Activated T-cell treated with anti-CD3 and anti-CD28 coated beads, Interleukin-2, amount 50 U/mL, for 48 hours (primary cell): Measurements from ENCODE around the gene SSH3.
"Not testable (repeated sequence)": the region's sequence is repeated elsewhere in the genome, so short reads cannot be mapped to it uniquely, and the experiment has no call there.

Experiments used
- DNase-seq, 2 experiments: peaks; one replicate each; pipeline ENCODE4 v3.0.0-alpha.2; 2020

The SSH3 gene

DNA sequence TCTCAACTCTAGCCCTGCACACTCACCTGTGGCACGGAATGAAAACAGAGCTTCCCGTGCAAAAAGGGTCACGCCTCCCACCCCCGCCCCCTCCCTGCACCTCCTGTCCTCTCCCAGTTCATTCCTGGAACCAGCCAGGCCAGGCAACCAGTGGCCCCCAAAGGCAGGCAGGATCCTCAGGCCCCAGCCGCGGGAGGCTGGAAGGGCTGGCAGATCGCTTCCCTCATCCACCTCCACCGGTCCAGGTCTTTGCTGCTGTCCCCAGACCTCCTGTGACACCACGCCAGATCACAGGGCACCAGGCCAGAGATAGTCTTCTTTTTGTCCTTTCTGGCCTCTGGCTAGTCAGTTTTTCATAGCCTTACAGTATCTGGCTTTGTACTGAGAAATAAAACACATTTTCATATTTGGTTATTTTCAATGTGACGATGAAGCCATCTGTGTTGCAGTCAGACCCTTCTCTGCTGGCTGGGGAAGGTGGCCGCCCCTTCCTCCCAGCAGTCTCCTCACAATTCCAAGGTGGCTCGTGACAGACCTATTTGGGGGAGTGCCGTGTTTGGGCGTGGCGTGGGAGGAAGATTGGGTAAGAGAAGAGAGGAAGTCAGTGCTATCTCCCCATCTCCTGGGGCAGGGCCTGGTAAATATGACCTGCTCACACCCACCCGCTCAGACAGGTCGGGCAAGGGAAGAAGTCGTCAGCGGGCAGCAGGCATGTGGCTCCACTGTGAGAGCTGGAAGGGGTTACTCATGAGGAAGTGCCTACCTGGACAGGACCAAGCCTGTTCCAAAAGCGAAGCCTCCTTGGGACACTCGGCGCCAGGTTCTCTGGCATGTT lies 9.1 kb downstream of the SSH3 start:
- peak in 1 of 2 experiments; percentile 46 for DNase-seq

GRCh38 chr11:67313125-67313890 lies 10.0 kb downstream of the SSH3 start:
- DNase-seq = no peak

DNA sequence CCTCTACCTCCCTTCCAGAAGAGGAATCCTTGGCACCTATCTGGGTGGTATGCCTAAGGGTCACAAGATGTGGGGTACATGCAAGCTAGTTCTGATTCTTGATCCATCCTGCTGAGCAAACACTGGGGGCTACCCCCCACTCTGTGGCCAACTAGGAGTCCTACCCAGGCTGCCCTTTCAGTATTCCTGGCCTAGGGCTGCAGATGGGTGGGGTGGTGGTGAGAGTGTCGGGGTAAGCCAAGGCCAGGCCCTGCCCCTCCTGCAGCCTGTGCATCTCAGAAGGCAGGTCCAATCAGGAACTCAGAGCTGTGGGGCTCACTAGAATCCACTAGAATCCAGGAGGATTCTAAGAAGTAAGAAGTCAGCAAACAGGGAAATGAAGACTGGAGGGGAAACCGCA lies 10.9 kb downstream of the SSH3 start:
- no peak for DNase-seq

GRCh38 chr11:67315325-67315909 lies 12.1 kb downstream of the SSH3 start:
- DNase-seq = no peak

DNA sequence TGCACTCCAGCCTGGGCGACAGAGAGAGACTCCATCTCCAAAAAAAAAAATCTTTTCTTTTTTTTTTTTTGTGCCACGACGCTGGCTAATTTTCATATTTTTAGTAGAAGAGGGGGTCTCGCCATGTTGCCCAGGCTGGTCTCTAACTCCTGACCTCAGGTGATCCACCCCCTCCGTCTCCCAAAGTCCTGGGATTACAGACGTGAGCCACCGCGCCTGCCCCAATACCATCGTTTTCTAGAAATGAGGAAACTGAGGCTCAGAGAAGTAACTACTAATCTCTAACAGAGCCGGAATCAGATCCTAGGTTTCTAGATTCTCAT lies 13.5 kb downstream of the SSH3 start:
- DNase-seq = no peak

- peak; percentile 99 to 100 for DNase-seq
Observed at GRCh38 chr11:67317205-67317887, 14.0 kb downstream of the SSH3 start.

DNA sequence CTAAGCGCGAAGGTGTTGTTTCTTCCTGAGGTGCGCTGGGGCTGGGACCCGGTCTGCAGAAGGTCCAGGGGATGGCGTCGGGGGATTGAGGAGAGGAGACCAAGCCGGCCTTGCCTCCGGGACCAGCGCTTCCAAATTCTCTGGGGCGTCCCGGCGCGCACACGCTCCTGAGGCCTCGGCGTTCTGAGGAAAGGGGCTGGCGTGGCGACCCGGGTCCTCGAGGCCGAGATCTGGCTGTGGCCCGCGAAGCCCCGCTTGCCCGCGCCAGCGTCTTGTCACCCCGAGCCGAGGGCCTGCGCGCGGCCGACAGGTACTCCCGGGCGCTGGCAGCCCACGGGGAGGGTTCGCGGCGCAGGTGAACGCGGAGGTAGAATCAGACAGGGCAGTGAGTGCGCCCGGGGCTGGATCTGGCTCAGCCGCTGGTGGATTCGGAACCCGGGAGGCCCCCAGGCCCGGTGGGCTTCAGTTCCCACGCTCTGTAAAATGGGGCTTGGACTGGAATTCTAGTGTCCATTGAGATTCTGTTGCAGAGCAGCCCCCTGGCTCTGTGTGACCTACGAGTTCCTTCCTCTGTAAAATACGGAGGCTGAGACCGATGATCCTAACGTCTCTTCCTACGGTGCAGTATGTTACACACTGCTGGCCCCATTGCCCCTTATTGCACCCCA lies 14.7 kb downstream of the SSH3 start:
- DNase-seq = no peak

DNA sequence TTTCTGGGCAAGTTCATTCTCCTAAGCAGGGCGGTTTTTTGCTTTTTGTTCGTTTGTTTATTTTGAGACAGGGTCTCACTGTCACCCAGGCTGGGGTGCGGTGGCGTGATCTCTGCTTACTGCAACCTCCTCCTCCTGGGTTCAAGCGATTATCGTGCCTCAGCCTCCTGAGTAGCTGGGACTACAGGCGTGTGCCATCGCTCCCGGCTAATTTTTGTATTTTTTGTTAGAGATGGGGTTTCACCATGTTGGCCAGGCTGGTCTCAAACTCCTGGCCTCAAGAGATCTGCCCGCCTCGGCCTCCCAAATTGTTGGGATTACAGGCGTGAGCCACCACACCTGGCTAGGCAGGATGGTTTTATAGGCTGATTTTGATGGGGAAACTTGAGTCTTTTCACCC lies 15.5 kb downstream of the SSH3 start:
- DNase-seq = not testable (repeated sequence)

- DNase-seq = no peak
Observed at GRCh38 chr11:67320011-67320410, 16.7 kb downstream of the SSH3 start.

DNA sequence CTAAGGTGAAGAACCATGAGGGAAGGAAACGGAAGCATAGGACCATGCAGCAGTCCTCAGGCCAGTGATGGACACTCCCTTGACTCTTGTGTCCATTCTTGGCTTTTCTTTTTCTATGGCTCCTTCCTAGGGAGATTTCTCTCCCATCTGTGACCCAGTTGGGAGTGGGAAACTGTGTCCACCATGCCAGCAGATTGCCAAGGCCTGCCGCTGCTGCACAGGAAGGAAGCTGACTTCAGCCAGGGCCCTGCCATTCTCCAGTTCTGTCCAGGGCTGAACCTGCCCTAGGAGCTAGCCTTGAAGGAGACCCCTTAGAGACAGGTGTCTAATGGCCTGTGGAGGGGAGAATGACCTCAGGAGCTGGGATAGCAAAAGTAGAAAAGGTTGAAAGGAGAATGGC lies 17.4 kb downstream of the SSH3 start:
- DNase-seq = no peak

DNA sequence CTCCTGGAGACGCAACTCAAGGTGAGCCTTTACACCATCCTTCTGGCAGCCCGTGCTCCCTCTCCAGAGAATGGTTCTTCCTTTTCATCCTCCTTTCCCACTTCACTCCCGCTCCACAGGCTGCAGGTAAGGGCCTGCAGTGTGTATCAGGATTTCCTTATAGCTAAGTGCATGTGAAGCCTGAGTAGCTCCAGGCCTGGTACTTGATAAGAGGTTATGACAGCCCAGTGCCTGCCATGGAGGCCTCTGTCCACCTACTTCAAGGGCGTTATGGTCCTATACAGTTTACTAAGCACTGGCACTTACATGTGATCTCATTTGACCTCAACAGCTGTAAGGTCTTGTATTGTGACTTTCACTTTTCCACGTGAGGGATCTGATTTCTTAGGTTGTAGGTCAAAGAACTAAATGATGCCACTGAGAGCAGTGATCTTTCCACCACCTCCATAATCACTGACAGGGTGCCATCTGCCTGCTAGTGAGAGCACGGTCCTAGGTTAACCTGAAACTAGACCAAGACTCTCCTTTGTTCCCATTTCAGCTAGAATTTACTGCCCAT lies 18.1 kb downstream of the SSH3 start:
- DNase-seq = no peak

DNA sequence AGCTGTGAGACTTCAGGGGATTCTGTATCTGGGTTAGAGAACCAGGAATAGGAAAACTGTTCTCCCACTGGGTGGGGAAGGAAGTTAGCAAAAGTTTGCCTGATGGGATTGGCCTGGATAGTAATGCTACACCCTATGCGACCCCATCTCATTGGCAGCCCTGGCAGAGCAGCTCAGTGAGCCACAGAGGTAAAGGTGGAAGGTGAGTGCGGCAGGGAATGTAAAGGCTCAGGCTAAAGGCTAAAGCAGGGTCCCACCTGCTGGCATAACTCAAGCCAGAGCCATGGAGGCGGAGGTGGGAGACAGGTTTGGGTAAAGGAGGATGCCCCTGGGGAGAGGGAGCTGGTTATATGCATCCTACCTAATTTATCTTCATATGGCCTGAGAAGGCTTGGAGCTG lies 18.7 kb downstream of the SSH3 start:
- DNase-seq = no peak

DNA sequence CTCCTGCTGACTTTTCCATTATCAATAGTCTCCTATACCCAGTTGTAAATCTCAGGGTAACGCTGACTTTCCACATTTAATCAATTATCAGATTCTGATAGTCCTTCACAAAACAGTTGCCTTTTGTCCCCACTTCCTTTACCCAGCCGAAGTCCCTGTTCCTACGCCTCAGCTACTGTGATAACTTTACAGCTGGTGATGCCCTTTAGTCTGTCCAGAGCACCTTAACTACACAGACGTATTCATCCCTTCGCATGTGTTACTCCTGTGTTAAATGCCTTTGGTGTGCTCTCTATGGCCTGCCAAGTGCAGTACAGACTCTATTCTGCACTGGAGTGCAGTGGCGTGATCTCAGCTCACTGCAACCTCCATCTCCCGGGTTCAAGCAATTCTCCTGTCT lies 20.2 kb downstream of the SSH3 start:
- DNase-seq = no peak

GRCh38 chr11:67332081-67332691 lies 28.9 kb downstream of the SSH3 start:
- no peak for DNase-seq

DNA sequence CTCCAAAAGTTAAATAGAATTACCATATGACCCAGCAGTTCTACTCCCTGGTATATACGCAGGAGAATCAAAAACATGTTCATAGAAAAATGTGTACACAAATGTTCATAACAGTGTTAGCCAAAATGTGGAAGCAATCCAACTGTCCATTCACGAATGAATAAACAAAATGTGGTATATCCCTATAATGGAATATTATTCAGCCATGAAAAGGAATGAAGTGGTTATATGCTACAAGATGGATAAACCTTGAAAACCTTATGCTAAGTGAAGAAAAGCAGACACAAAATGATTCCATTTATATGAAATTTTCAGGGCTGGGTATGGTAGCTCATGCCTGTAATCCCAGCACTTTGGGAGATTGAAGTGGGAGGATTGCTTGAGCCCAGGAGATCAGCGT lies 33.9 kb downstream of the SSH3 start:
- DNase-seq = no peak

- DNase-seq = peak in 1 of 2 experiments; percentile 26
Observed at GRCh38 chr11:67344264-67344663, 40.9 kb downstream of the SSH3 start.

- DNase-seq = peak in 1 of 2 experiments; percentile 34
Observed at GRCh38 chr11:67345247-67345919, 42.1 kb downstream of the SSH3 start.

GRCh38 chr11:67345920-67346819 lies 42.8 kb downstream of the SSH3 start:
- no peak for DNase-seq

- no peak for DNase-seq
Observed at GRCh38 chr11:67347964-67348749, 44.8 kb downstream of the SSH3 start.
